Erythroblast (primary cell): ENCODE data around the gene ZNF653.

Experiments used
- GATA1 ChIP-seq: IDR thresholded peaks from 2 replicates; pipeline ENCODE4 v1.6.1; 2011; ENCODE audit warnings: low read depth, mild to moderate bottlenecking, control low read depth, low read length, moderate library complexity
- POLR2A ChIP-seq: IDR thresholded peaks from 2 replicates; pipeline ENCODE4 v1.6.1; 2011; ENCODE audit warnings: mild to moderate bottlenecking, low read length

- TF ChIP-seq POLR2A (no peak), GATA1 (no peak)
Observed at GRCh38 chr19:11475861-11476260, 29.8 kb downstream of the ZNF653 start.
